HUES6 (cell line): ENCODE results near the gene MIEN1.
A peak's percentile ranks its signal among the peaks of the same experiment; 100 is the strongest.

Experiments used
- H3K27ac ChIP-seq: 2 replicates; pipeline ENCODE4 v1.7.0; 2013; ENCODE audit warnings: low read depth, mild to moderate bottlenecking, low read length, inconsistent platforms
- H3K27me3 ChIP-seq: 2 replicates; pipeline ENCODE4 v1.6.1; 2013; ENCODE audit warnings: low read length; ENCODE audit not compliant: control insufficient read depth, insufficient read depth
- H3K36me3 ChIP-seq: 2 replicates; pipeline ENCODE4 v1.6.1; 2013; ENCODE audit warnings: low read length; ENCODE audit not compliant: control insufficient read depth, insufficient read depth
- H3K4me1 ChIP-seq: 2 replicates; pipeline ENCODE4 v1.6.1; 2013; ENCODE audit warnings: low read length; ENCODE audit not compliant: control insufficient read depth, insufficient read depth
- H3K4me3 ChIP-seq: 2 replicates; pipeline ENCODE4 v1.5.1; 2013; ENCODE audit warnings: low read depth, low read length
- H3K9ac ChIP-seq: one replicate; pipeline ENCODE4 v1.6.1; 2013; ENCODE audit warnings: mild to moderate bottlenecking, low read length
- H3K9me3 ChIP-seq: 2 replicates; pipeline ENCODE4 v1.6.1; 2013; ENCODE audit warnings: low read depth, low read length; ENCODE audit not compliant: control insufficient read depth, insufficient read depth

Gene MIEN1

DNA sequence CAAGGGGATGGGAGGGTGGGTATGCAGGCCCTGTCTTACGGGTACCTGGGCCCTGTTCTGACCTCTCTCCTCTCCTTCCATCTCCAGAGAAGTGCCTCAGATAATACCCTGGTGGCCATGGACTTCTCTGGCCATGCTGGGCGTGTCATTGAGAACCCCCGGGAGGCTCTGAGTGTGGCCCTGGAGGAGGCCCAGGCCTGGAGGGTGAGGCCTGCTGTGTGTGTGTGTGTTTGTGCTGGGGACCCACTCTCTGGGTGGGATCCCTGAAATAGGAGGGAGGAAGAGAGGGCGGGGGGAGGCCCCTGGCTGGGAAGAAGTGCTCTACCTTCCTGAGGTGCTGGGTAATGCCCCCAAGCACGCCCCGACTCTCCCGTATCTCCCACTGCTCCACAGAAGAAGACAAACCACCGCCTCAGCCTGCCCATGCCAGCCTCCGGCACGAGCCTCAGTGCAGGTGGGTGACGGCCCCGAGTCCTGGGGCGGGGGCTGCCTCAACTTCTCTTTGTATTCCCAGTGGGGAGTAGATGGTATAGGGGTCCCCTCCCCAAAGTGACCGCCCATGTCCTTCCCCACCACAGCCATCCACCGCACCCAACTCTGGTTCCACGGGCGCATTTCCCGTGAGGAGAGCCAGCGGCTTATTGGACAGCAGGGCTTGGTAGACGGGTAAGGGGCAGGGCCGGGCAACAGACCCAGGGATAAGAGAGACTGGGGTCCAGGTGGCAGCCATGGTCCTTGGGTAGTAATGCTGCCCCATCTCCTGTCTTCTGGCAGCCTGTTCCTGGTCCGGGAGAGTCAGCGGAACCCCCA is 15.2 kb upstream of the MIEN1 start:
- Histone ChIP-seq H3K27ac (no peak overlapping the region), H3K4me3 (no peak overlapping the region), H3K9me3 (no peaks in the 10 kb centered on the region), H3K36me3 (peaks cover 52% of the 10 kb centered on the region), H3K4me1 (peaks cover 17% of the 10 kb centered on the region), H3K9ac (no peak overlapping the region), H3K27me3 (no peaks in the 10 kb centered on the region)

DNA sequence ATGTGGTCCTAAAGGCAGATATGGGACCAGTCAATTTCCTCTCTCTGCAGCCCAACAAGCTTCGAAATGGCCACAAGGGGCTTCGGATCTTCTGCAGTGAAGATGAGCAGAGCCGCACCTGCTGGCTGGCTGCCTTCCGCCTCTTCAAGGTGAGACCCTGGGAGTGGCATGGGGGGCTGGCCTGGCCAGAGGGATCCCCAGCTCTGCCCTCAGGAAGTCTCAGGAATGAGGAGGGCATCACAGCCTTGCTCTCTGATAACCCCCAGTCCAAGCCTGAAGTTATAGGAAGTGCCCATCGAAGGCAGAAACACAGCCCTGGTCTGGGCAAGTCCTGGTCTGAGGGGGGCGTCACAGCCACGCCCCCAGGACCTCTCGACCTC is 14.5 kb upstream of the MIEN1 start:
- H3K4me1 ChIP-seq = peaks cover 17% of the 10 kb centered on the region
- no peaks in the 10 kb centered on the region for H3K9me3 ChIP-seq
- H3K27me3 ChIP-seq = no peaks in the 10 kb centered on the region; the same call in 1 of the 2 replicates
- H3K9ac ChIP-seq = no peak overlapping the region
- H3K36me3 ChIP-seq = peaks cover 52% of the 10 kb centered on the region
- no peak overlapping the region for H3K27ac ChIP-seq
- H3K4me3 ChIP-seq = no peak overlapping the region

DNA sequence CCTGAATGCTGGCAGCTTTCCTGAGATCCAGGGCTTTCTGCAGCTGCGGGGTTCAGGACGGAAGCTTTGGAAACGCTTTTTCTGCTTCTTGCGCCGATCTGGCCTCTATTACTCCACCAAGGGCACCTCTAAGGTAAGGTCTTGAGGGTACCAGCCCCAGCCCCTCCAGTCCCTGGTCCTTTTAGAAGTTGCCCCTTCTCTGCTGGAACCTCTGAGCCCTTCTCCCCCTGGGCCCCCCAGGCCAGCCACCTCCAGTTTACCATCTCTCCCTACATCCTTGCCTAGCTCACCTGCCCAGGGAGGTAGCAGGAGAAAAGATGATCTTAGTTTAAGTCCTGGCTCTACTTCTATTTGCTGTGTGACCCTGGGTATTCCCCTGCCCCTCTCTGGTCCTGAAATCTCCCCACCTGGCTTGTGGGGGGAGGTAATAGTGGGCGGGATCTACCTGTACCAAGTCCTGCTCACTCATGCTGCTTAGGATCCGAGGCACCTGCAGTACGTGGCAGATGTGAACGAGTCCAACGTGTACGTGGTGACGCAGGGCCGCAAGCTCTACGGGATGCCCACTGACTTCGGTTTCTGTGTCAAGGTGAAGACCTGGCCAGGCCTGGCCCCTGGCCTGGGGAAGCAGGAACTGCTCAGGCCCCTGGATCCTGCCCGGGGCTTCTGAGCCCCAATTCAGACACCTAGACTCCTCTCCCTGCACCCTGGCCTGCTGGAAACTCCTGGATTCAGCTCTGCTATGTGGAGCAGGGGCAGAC is 13.9 kb upstream of the MIEN1 start:
- peaks cover 52% of the 10 kb centered on the region for H3K36me3 ChIP-seq
- no peaks in the 10 kb centered on the region for H3K9me3 ChIP-seq
- peaks cover 20% of the 10 kb centered on the region for H3K4me1 ChIP-seq
- no peak overlapping the region for H3K9ac ChIP-seq
- H3K4me3 ChIP-seq = no peak overlapping the region
- no peaks in the 10 kb centered on the region; the same call in 1 of the 2 replicates for H3K27me3 ChIP-seq
- H3K27ac ChIP-seq = no peak overlapping the region

DNA sequence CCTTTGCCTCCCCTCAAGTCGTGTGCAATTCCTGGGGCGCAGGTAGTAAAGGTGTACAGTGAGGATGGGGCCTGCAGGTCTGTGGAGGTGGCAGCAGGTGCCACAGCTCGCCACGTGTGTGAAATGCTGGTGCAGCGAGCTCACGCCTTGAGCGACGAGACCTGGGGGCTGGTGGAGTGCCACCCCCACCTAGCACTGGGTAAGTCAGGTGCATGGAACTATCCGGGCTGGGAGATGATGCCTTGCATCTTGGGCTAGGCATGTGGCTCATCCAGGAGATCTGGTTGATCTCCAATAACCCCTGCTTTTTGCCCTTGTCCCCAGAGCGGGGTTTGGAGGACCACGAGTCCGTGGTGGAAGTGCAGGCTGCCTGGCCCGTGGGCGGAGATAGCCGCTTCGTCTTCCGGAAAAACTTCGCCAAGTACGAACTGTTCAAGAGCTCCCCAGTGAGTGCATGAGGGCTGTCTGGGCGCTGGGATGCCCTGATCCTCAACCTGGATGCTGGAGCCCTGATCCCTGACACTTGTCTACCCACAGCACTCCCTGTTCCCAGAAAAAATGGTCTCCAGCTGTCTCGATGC is 12.6 kb upstream of the MIEN1 start:
- no peak overlapping the region for H3K4me3 ChIP-seq
- H3K9ac ChIP-seq = no peak overlapping the region
- H3K4me1 ChIP-seq = peaks cover 20% of the 10 kb centered on the region
- H3K27me3 ChIP-seq = peaks cover 7% of the 10 kb centered on the region; the same call in 1 of the 2 replicates
- no peak overlapping the region for H3K27ac ChIP-seq
- no peaks in the 10 kb centered on the region for H3K9me3 ChIP-seq
- H3K36me3 ChIP-seq = peaks cover 52% of the 10 kb centered on the region

DNA sequence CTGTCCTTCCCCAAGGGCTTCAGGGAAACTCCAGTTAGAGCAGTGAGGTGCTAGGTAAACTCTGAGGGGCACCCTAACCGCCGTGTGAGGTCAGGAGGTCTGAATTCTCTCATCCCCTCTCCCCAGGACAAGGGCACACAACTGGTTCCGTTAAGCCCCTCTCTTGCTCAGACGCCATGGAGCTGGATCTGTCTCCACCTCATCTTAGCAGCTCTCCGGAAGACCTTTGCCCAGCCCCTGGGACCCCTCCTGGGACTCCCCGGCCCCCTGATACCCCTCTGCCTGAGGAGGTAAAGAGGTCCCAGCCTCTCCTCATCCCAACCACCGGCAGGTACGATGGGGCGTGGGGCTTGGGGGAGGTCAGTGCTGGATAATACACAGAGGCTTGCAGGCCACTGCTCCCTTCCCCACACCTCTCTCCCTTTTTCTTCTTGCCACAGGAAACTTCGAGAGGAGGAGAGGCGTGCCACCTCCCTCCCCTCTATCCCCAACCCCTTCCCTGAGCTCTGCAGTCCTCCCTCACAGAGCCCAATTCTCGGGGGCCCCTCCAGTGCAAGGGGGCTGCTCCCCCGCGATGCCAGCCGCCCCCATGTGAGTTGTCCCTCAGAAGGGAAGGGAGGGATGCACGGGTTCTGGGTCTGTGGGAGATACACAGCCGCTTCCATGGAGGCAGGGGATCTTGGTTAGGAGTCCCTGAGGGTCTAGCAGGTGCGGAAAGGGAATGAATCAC is 12.0 kb upstream of the MIEN1 start:
- Histone ChIP-seq H3K4me1 (peaks cover 23% of the 10 kb centered on the region), H3K9me3 (no peaks in the 10 kb centered on the region), H3K27me3 (peaks cover 12% of the 10 kb centered on the region; the same call in 1 of the 2 replicates), H3K36me3 (peaks cover 45% of the 10 kb centered on the region), H3K9ac (no peak overlapping the region), H3K4me3 (no peak overlapping the region), H3K27ac (no peak overlapping the region)

DNA sequence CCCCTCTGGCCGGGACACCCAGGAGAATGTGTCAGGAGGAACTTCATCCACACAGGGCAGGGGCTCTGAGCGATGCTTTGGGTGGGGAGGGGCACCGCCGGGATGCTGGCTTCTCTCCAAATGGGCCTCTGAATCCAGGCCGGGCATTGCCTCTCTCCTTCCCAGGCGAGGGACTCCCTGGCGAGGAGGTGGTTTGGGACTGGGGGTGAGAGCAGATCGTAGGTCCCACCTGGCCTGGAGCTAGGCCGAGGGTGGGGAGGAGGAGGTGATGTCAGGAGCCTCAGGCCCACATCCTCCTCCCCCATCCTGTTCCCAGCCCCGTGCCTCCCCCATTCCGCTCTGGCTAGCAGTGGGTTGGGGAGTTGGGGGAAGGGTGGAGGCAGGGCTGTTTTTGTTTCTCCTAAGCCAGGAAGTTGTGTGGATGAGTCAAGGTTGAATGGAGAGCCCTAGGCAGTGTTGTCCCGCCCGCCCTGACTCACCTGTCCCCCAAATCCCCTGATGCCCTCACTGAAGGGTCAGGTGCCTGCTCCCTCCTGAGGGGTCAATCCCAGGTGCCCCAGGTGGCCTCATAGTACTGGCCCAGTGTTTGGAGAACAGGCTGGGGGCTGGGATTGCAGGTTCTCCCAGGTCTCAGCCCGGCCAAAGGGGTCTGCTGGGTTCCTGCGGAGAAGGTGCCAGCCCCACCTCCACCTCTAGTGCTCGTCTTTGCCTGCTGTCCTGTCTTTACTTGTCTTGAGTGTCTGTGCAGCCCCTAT is 10.2 kb upstream of the MIEN1 start:
- no peaks in the 10 kb centered on the region for H3K9me3 ChIP-seq
- peaks cover 33% of the 10 kb centered on the region for H3K4me1 ChIP-seq
- H3K27me3 ChIP-seq = peaks cover 12% of the 10 kb centered on the region; the same call in 1 of the 2 replicates
- peak overlapping the region; percentile 77 for H3K27ac ChIP-seq
- H3K4me3 ChIP-seq = peak overlapping the region; percentile 89
- H3K36me3 ChIP-seq = peaks cover 29% of the 10 kb centered on the region
- peak overlapping the region; percentile 79 for H3K9ac ChIP-seq

DNA sequence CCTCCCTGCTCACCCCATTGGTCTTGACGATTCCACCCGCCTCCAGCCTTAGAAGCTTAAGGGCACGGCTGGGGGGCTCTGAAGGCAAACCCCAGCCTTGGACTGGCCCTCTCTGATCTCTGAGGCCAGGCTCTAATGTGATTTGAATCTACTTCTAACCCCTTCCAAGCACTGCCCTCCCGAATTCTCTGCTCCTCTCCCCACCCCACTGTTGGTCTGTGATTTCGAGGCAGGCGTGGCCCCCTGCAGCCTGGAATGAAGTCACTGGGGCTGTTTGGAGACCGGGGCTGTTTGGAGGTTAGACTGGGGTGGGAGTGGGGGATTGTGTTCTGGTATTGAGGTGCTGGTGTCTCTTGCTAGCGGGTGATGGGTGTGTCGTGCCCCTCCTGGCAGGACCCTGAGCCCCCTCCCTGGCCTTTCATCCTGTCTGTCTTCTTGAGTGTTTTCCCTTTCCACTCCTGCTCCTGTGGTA is 9.6 kb upstream of the MIEN1 start:
- peak overlapping the region; percentile 77 for H3K27ac ChIP-seq
- H3K4me3 ChIP-seq = peak overlapping the region; percentile 89
- peaks cover 23% of the 10 kb centered on the region for H3K36me3 ChIP-seq
- peaks cover 33% of the 10 kb centered on the region for H3K4me1 ChIP-seq
- H3K9ac ChIP-seq = peak overlapping the region; percentile 79
- no peaks in the 10 kb centered on the region for H3K9me3 ChIP-seq
- peaks cover 12% of the 10 kb centered on the region; the same call in 1 of the 2 replicates for H3K27me3 ChIP-seq

DNA sequence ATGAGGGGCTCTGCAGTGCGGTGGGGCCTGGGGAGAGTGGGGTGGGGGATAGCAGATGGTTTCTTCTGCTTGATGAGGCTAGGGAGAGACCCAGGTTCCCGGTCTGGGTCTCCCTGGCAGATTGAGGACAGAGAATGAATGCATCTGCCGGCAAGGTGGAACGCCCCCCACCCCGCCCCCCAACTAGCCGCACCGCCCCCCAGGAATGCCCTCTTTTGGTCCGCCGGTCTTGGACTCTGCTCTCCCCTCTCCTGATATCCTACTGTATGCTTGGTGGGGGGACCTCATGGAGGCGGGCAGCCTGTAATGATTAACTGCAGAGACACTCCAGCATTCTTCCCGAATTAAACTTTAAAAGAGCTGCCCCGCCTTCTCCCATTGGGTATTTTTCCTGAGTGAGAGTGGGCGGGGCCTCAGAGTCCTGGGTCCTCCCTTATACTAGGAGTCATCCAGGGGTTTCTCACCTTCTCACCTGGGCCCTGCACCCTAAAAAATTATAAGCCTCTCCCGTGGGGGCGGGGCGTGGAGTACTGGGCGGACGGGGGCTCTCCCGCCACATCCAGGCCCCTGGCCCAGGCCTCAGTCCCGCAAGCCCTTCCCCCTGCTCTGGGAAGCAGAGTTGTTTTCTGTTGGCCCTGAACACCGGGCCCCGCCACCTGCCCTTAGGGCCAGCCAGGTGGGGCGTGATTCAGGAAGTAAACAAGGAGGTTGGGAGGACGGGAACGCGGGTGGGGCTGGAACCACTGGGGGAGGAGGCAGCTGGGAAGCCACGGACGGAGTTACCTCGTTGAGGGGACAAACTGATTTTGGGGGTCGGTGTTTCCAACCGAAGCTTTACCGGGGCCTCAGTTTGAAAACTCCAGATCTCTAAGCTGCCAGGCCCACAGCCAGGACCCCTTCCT is 8.9 kb upstream of the MIEN1 start:
- Histone ChIP-seq H3K4me3 (peak overlapping the region; percentile 89), H3K4me1 (peaks cover 33% of the 10 kb centered on the region), H3K9me3 (no peaks in the 10 kb centered on the region), H3K27ac (peak overlapping the region; percentile 77), H3K9ac (peak overlapping the region; percentile 79), H3K27me3 (peaks cover 12% of the 10 kb centered on the region; the same call in 1 of the 2 replicates), H3K36me3 (peaks cover 16% of the 10 kb centered on the region)

DNA sequence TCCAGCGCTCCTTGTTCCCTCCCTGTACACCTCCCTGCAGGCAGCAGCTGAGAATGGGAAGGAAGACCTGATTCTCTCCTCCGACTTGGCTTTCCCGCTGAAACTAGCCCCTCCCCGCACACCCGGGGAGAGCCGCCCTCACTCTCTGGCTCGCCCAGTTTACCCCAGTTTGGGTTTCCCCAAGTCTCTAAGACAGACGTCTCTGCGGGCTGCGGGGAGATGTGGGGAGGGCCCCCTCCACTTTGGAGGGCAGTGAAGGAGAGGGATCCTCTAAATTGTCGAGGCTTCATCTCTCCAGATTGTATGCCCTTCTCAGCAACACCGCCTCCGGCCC is 8.2 kb upstream of the MIEN1 start:
- Histone ChIP-seq H3K27me3 (peaks cover 12% of the 10 kb centered on the region; the same call in 1 of the 2 replicates), H3K4me3 (peak overlapping the region; percentile 89), H3K9me3 (no peaks in the 10 kb centered on the region), H3K9ac (peak overlapping the region; percentile 78), H3K4me1 (peaks cover 33% of the 10 kb centered on the region), H3K36me3 (peaks cover 11% of the 10 kb centered on the region), H3K27ac (peak overlapping the region; percentile 56; the same call in 1 of the 2 replicates)
